ENCODE data around the gene HS6ST3.

Gene HS6ST3

DNA sequence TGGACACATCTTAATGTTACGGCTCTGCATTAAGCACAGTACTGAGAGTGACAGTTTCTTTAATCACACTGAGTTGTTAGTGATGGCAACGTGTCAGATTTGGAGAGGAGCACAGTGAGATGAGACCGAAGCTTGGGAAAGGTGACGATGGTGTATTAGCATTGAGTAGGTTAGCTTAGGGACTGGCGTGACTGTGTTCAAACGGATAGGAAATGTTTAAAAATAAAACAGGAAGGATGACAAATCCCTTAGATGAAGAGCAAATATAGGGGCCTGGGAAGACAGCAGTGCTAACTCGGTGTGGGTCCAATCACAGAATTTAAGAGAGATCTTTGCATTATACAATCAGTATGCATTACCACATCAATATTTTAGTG, 384.3 kb downstream of the HS6ST3 start:
- H4K91ac ChIP-seq (ENCODE audit: low read length) = no peak overlapping the region
- no peaks in the 10 kb centered on the region for H3K4me1 ChIP-seq (ENCODE audit: control insufficient read depth, insufficient read depth, low read depth, low read length)
- no peak for DNase-seq
- 71% methylated on average over 6 of the region's 7 CpGs for WGBS
- H3K79me1 ChIP-seq (replicated peaks; ENCODE audit: low read length, poor library complexity, severe bottlenecking) = no peaks in the 10 kb centered on the region
- no peak overlapping the region for H2AFZ ChIP-seq (ENCODE audit: low read depth, low read length)
- H2AK5ac ChIP-seq (ENCODE audit: low read length, severe bottlenecking) = no peak overlapping the region
- no peak overlapping the region for H3K9ac ChIP-seq (ENCODE audit: low read length)
- no peak overlapping the region for H3K23ac ChIP-seq (ENCODE audit: low read length in 2 of 2)
- no peaks in the 10 kb centered on the region for H3K27me3 ChIP-seq (ENCODE audit: control insufficient read depth in 1 of 2, insufficient read depth in 1 of 2, low read length in 2 of 2)
- no peak overlapping the region for H3K4ac ChIP-seq (ENCODE audit: low read depth in 1 of 2, low read length in 2 of 2)
- peaks cover 12% of the 10 kb centered on the region for H3K9me3 ChIP-seq (ENCODE audit: control insufficient read depth, low read length)
- H2BK120ac ChIP-seq (ENCODE audit: low read depth, low read length) = no peak overlapping the region
- no peaks in the 10 kb centered on the region for H3K36me3 ChIP-seq (ENCODE audit: control insufficient read depth in 1 of 2, insufficient read depth in 2 of 2, low read depth in 1 of 2, low read length in 2 of 2)
- no peak overlapping the region for H2BK5ac ChIP-seq (ENCODE audit: low read depth, low read length, poor library complexity, severe bottlenecking)
- no peak overlapping the region for H3K4me2 ChIP-seq (ENCODE audit: low read length, poor library complexity, severe bottlenecking)
- H2BK12ac ChIP-seq (ENCODE audit: low read length in 2 of 2) = no peak overlapping the region
- no peak overlapping the region for H3K18ac ChIP-seq (ENCODE audit: low read depth in 1 of 2, low read length in 2 of 2)
- no peak overlapping the region for H4K8ac ChIP-seq (ENCODE audit: low read length)
- no peak overlapping the region for H3K4me3 ChIP-seq (ENCODE audit: insufficient read depth in 1 of 2, low read depth in 1 of 2, low read length in 2 of 2)
- no peak overlapping the region for H3K14ac ChIP-seq (ENCODE audit: low read length in 2 of 2)
- H3K27ac ChIP-seq (ENCODE audit: low read length, poor library complexity, severe bottlenecking) = no peak overlapping the region
- H2BK15ac ChIP-seq (ENCODE audit: low read depth, poor library complexity, severe bottlenecking) = no peak overlapping the region

DNA sequence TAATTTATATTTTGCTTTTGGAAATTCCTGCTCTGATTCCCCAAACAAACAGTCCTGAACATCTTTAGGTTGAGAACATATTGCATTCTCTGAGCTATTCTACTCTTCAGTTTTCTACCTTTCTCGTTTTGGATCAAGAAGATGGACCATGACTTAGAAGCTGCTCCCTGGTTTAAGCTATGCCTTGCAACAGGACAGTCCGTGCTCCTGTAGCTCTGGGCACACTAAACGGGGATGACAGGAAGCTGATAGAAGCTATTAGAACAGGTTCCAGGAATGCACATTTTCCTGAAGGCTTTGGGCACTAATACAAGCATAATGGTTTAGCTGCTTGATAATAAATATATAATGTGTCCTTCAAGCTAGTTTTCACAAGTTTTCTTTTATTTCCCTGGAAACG, 385.2 kb downstream of the HS6ST3 start:
- H3K27ac ChIP-seq (ENCODE audit: low read length, poor library complexity, severe bottlenecking) = no peak overlapping the region
- H2BK5ac ChIP-seq (ENCODE audit: low read depth, low read length, poor library complexity, severe bottlenecking) = no peak overlapping the region
- H2BK15ac ChIP-seq (ENCODE audit: low read depth, poor library complexity, severe bottlenecking) = no peak overlapping the region
- no peak for DNase-seq
- WGBS = 88% methylated on average over 4 of the region's 4 CpGs
- no peak overlapping the region for H2BK12ac ChIP-seq (ENCODE audit: low read length in 2 of 2)
- H3K18ac ChIP-seq (ENCODE audit: low read depth in 1 of 2, low read length in 2 of 2) = no peak overlapping the region
- peaks cover 12% of the 10 kb centered on the region for H3K9me3 ChIP-seq (ENCODE audit: control insufficient read depth, low read length)
- H4K8ac ChIP-seq (ENCODE audit: low read length) = no peak overlapping the region
- H3K4me2 ChIP-seq (ENCODE audit: low read length, poor library complexity, severe bottlenecking) = no peak overlapping the region
- H4K91ac ChIP-seq (ENCODE audit: low read length) = no peak overlapping the region
- H3K27me3 ChIP-seq (ENCODE audit: control insufficient read depth in 1 of 2, insufficient read depth in 1 of 2, low read length in 2 of 2) = no peaks in the 10 kb centered on the region
- H2AFZ ChIP-seq (ENCODE audit: low read depth, low read length) = no peak overlapping the region
- no peak overlapping the region for H2BK120ac ChIP-seq (ENCODE audit: low read depth, low read length)
- H3K79me1 ChIP-seq (replicated peaks; ENCODE audit: low read length, poor library complexity, severe bottlenecking) = no peaks in the 10 kb centered on the region
- no peaks in the 10 kb centered on the region for H3K36me3 ChIP-seq (ENCODE audit: control insufficient read depth in 1 of 2, insufficient read depth in 2 of 2, low read depth in 1 of 2, low read length in 2 of 2)
- no peak overlapping the region for H2AK5ac ChIP-seq (ENCODE audit: low read length, severe bottlenecking)
- no peaks in the 10 kb centered on the region for H3K4me1 ChIP-seq (ENCODE audit: control insufficient read depth, insufficient read depth, low read depth, low read length)
- H3K9ac ChIP-seq (ENCODE audit: low read length) = no peak overlapping the region
- no peak overlapping the region for H3K4me3 ChIP-seq (ENCODE audit: insufficient read depth in 1 of 2, low read depth in 1 of 2, low read length in 2 of 2)
- H3K23ac ChIP-seq (ENCODE audit: low read length in 2 of 2) = no peak overlapping the region
- no peak overlapping the region for H3K14ac ChIP-seq (ENCODE audit: low read length in 2 of 2)
- H3K4ac ChIP-seq (ENCODE audit: low read depth in 1 of 2, low read length in 2 of 2) = no peak overlapping the region

DNA sequence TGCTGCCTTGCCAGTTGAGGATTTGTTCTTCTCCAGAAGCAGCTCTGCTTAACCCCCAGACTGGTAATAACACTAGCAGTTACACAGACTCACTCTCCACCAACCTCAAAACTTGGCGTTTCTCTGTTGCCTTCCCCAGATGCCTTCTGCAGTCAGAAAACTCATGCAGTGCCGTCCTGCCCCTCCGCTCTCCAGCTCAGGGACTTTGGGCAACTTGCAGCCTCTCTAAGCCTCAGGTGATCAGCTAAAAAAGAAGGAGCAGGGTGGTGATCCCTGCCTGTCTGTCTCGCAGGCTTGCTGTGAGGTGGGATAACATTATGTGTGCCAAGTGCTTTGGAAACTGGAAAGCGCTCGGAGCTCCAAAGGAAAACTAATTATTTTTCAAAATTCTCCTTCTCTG, 391.6 kb downstream of the HS6ST3 start:
- Histone ChIP-seq H2BK120ac (ENCODE audit: low read depth, low read length) (no peak overlapping the region), H3K4me2 (ENCODE audit: low read length, poor library complexity, severe bottlenecking) (no peak overlapping the region), H3K4ac (ENCODE audit: low read depth in 1 of 2, low read length in 2 of 2) (no peak overlapping the region), H3K27me3 (ENCODE audit: control insufficient read depth in 1 of 2, insufficient read depth in 1 of 2, low read length in 2 of 2) (no peaks in the 10 kb centered on the region), H3K18ac (ENCODE audit: low read depth in 1 of 2, low read length in 2 of 2) (no peak overlapping the region), H3K79me1 (replicated peaks; ENCODE audit: low read length, poor library complexity, severe bottlenecking) (no peaks in the 10 kb centered on the region), H3K36me3 (ENCODE audit: control insufficient read depth in 1 of 2, insufficient read depth in 2 of 2, low read depth in 1 of 2, low read length in 2 of 2) (no peaks in the 10 kb centered on the region), H3K9me3 (ENCODE audit: control insufficient read depth, low read length) (peaks cover 4% of the 10 kb centered on the region), H3K23ac (ENCODE audit: low read length in 2 of 2) (no peak overlapping the region), H2AK5ac (ENCODE audit: low read length, severe bottlenecking) (no peak overlapping the region), H2BK5ac (ENCODE audit: low read depth, low read length, poor library complexity, severe bottlenecking) (no peak overlapping the region), H3K9ac (ENCODE audit: low read length) (no peak overlapping the region), H3K27ac (ENCODE audit: low read length, poor library complexity, severe bottlenecking) (no peak overlapping the region), H3K4me1 (ENCODE audit: control insufficient read depth, insufficient read depth, low read depth, low read length) (no peaks in the 10 kb centered on the region), H4K8ac (ENCODE audit: low read length) (no peak overlapping the region), H4K91ac (ENCODE audit: low read length) (no peak overlapping the region), H2BK15ac (ENCODE audit: low read depth, poor library complexity, severe bottlenecking) (no peak overlapping the region), H2AFZ (ENCODE audit: low read depth, low read length) (no peak overlapping the region), H2BK12ac (ENCODE audit: low read length in 2 of 2) (no peak overlapping the region), H3K14ac (ENCODE audit: low read length in 2 of 2) (no peak overlapping the region), H3K4me3 (ENCODE audit: insufficient read depth in 1 of 2, low read depth in 1 of 2, low read length in 2 of 2) (no peak overlapping the region)
- WGBS = 82% methylated on average over 6 of the region's 6 CpGs
- no peak for DNase-seq

DNA sequence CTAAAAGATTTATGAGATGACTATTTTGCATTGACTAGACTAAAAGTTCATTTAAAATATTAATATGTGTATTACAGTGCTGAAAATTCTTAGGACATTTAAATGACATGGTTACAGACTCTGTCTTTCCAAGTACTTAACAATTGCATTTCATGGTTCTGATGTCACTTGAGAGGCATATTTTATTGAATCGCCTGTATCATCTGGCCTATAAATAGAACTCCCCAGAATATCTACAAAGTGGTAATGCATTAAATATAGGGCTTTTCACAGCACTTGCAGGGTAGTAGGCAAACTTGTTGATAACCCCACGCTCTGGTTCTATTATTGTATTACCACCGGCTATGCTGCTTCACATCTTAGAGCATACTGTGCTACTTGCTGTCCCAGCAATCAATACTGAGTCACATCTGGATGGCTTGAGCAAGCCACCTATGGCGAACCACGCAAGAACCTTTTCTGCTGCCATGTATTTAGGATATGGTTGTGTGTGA, 400.6 kb downstream of the HS6ST3 start:
- Histone ChIP-seq H2BK120ac (ENCODE audit: low read depth, low read length) (no peak overlapping the region), H3K27me3 (ENCODE audit: control insufficient read depth in 1 of 2, insufficient read depth in 1 of 2, low read length in 2 of 2) (no peaks in the 10 kb centered on the region), H4K8ac (ENCODE audit: low read length) (no peak overlapping the region), H2AFZ (ENCODE audit: low read depth, low read length) (no peak overlapping the region), H2BK5ac (ENCODE audit: low read depth, low read length, poor library complexity, severe bottlenecking) (no peak overlapping the region), H3K9ac (ENCODE audit: low read length) (no peak overlapping the region), H4K91ac (ENCODE audit: low read length) (no peak overlapping the region), H3K9me3 (ENCODE audit: control insufficient read depth, low read length) (peaks cover 2% of the 10 kb centered on the region), H2BK15ac (ENCODE audit: low read depth, poor library complexity, severe bottlenecking) (no peak overlapping the region), H3K4me1 (ENCODE audit: control insufficient read depth, insufficient read depth, low read depth, low read length) (no peaks in the 10 kb centered on the region), H3K79me1 (replicated peaks; ENCODE audit: low read length, poor library complexity, severe bottlenecking) (no peaks in the 10 kb centered on the region), H2BK12ac (ENCODE audit: low read length in 2 of 2) (no peak overlapping the region), H3K4me2 (ENCODE audit: low read length, poor library complexity, severe bottlenecking) (no peak overlapping the region), H3K36me3 (ENCODE audit: control insufficient read depth in 1 of 2, insufficient read depth in 2 of 2, low read depth in 1 of 2, low read length in 2 of 2) (no peaks in the 10 kb centered on the region), H3K27ac (ENCODE audit: low read length, poor library complexity, severe bottlenecking) (no peak overlapping the region), H2AK5ac (ENCODE audit: low read length, severe bottlenecking) (no peak overlapping the region), H3K23ac (ENCODE audit: low read length in 2 of 2) (no peak overlapping the region), H3K4me3 (ENCODE audit: insufficient read depth in 1 of 2, low read depth in 1 of 2, low read length in 2 of 2) (no peak overlapping the region), H3K18ac (ENCODE audit: low read depth in 1 of 2, low read length in 2 of 2) (no peak overlapping the region), H3K4ac (ENCODE audit: low read depth in 1 of 2, low read length in 2 of 2) (no peak overlapping the region), H3K14ac (ENCODE audit: low read length in 2 of 2) (no peak overlapping the region)
- no peak for DNase-seq
- 90% methylated on average over 5 of the region's 5 CpGs for WGBS
